ENCODE measurements around the gene IL11. TPM values are rescaled to one million over a fixed set of nuclear protein-coding genes. Genes with fewer than 3 reads are reported as not detected.

Gene IL11
- total RNA-seq, 1 experiment from 2014 or later, result 141 TPM

DNA sequence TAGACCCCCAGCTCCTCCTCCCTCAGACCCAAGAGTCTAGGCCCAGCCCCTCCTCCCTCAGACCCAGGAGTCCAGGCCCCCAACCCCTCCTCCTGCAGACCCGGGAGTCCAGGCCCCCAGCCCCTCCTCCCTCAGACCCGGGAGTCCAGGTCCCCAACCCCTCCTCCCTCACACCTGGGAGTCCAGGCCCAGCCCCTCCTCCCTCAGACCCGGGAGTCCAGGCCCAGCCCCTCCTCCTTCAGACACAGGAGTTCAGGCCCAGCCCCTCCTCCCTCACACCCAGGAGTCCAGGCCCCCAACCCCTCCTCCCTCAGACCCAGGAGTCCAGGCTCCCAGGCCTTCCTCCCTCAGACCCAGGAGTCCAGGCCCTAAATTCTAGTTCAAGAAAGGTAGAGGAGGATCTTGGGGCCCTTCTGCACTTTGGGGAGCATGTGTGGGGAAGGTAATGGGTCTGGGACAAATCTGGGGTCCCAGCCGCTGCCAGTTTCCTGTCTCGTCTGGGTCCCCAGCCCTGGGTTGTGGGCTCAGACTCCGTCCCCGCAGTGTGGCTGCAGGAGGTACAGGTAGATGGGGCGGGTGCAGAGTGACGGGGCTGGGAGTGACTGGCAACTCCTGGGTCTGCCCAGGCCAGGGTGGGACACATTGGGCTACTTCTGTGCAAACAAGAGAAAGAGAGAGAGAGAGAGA lies 3.2 kb upstream of the IL11 start:
- Histone ChIP-seq H3K36me3 (peaks cover 14% of the 10 kb centered on the region), H3K27me3 (replicated peaks) (no peaks in the 10 kb centered on the region), H3K27ac (peak overlapping the region; percentile 92), H3K4me1 (replicated peaks) (peaks cover 55% of the 10 kb centered on the region), H3K4me3 (no peak overlapping the region), H3K9me3 (replicated peaks) (no peaks in the 10 kb centered on the region)
- peak in 1 of 2 experiments; percentile 38 for DNase-seq (ENCODE audit: low read depth in 1 of 2, low spot score in 2 of 2)

DNA sequence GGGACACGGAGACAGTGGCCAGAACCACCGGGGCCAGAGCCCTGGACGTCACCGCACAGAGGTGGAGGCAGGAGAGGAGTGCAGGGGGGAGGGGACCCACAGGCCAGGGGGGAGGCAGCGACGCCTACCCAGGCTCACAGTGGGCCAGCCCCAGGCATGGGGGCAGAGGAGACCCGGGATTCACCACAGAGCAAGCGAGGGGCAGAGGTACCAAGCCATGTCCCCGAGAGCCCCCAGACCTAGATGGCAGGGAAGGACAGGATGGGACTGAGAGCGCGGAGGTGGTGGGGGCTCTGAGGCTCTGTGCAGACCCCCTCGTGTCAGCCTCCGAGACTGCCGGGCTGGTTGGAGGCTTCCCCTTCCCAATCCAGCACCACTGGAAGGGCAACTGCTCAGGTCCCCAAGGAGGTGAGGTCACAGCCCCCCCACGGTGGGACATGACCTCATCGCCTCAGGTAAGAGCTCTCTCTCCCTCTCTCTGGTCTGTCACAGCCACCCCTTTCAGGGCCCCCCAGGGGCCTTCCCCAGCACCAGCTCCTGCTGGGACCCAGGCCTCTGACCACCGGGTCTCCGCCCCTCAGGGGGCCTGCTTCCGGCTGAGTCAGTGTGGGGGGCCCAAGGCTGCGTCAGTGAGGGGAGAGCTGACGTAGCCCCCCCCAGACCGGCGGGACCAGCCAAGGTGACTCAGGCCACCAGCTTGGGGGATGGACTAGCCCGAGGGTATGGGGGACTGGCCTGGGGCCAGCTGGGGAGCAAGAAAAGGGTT lies 2.2 kb upstream of the IL11 start:
- DNase-seq (ENCODE audit: low read depth in 1 of 2, low spot score in 2 of 2), result peak; percentile 93 to 95
- Histone ChIP-seq H3K9me3 (replicated peaks) (no peaks in the 10 kb centered on the region), H3K36me3 (peaks cover 24% of the 10 kb centered on the region), H3K4me1 (replicated peaks) (peaks cover 58% of the 10 kb centered on the region), H3K4me3 (no peak overlapping the region), H3K27ac (peak overlapping the region; percentile 76), H3K27me3 (replicated peaks) (no peaks in the 10 kb centered on the region)

DNA sequence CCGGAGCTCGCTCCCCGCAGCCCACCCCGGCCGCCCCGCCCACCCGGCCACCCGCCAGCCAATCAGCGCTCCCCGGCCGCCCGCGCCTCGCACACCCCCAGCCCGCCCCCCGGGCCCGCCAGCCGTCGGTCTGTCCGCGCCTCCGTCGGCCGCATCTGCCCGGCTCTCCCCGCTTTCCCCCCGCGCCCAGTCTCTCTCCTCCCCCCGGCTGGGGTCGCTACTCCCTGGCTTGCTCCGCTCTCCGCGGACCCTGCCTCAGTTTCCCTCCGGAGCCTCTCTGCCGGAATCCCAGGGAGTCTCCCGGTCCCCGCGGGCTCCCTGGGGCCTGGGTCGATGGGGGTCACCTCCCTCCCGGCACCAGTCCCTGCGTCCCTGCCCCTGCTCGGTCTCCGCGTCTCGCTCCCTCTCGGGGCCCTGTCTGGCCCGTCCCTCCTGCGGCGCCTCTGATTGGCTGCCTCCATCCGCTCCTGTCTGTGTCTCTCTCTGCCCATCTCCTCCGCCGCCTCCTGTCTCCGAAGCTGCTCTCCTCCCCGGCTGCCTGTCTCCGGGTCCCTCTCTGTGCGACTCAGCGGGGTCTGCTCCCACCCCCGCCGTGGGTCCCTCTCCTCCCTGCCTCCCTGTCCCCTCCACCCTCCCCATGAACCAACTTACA lies 484 bp downstream of the IL11 start:
- H3K4me3 ChIP-seq, result peak overlapping the region; percentile 88
- H3K27me3 ChIP-seq (replicated peaks), result no peaks in the 10 kb centered on the region
- no peaks in the 10 kb centered on the region for H3K9me3 ChIP-seq (replicated peaks)
- peaks cover 67% of the 10 kb centered on the region for H3K4me1 ChIP-seq (replicated peaks)
- DNase-seq (ENCODE audit: low read depth in 1 of 2, low spot score in 2 of 2), result peak; percentile 73 to 88
- H3K27ac ChIP-seq, result peak overlapping the region; percentile 45
- peaks cover 49% of the 10 kb centered on the region for H3K36me3 ChIP-seq

- Histone ChIP-seq H3K4me3 (peak overlapping the region; percentile 88), H3K36me3 (peaks cover 52% of the 10 kb centered on the region), H3K4me1 (replicated peaks) (peaks cover 64% of the 10 kb centered on the region), H3K27me3 (replicated peaks) (no peaks in the 10 kb centered on the region), H3K9me3 (replicated peaks) (no peaks in the 10 kb centered on the region), H3K27ac (peak overlapping the region; percentile 32; the same call in 1 of the 2 replicates)
- DNase-seq (ENCODE audit: low read depth in 1 of 2, low spot score in 2 of 2), result peak; percentile 62 to 71
Measured at GRCh38 chr19:55368701-55369563, 1.3 kb downstream of the IL11 start.

GRCh38 chr19:55368106-55368505 lies 2.2 kb downstream of the IL11 start:
- Histone ChIP-seq H3K27ac (no peak overlapping the region), H3K9me3 (replicated peaks) (no peaks in the 10 kb centered on the region), H3K4me1 (replicated peaks) (peaks cover 59% of the 10 kb centered on the region), H3K4me3 (peak overlapping the region; percentile 88), H3K27me3 (replicated peaks) (no peaks in the 10 kb centered on the region), H3K36me3 (peaks cover 52% of the 10 kb centered on the region)
- DNase-seq (ENCODE audit: low read depth in 1 of 2, low spot score in 2 of 2), result no peak

- no peak overlapping the region for H3K4me3 ChIP-seq
- H3K9me3 ChIP-seq (replicated peaks), result no peaks in the 10 kb centered on the region
- no peak overlapping the region for H3K27ac ChIP-seq
- peaks cover 47% of the 10 kb centered on the region for H3K4me1 ChIP-seq (replicated peaks)
- H3K36me3 ChIP-seq, result peaks cover 52% of the 10 kb centered on the region
- H3K27me3 ChIP-seq (replicated peaks), result no peaks in the 10 kb centered on the region
- DNase-seq (ENCODE audit: low read depth in 1 of 2, low spot score in 2 of 2), result no peak
Measured at GRCh38 chr19:55366790-55367189, 3.5 kb downstream of the IL11 start.

DNA sequence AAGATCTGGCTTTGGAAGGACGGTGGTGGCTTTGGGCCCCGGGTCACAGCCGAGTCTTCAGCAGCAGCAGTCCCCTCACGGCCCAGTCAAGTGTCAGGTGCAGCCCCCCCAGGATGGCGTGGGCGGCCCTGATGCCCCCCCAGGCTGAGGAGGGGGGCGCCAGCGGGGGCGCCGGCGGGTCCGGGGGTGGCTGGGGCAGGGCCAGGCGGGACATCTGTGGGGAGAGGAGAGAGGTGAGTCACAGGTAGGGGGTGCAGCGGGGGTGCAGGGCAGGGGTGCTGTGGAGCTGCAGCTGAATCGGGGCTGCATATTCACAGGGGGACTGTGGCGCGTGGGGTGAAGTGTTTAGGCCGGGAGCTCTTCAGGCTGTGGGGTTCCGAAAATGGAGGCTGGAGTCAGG lies 4.3 kb downstream of the IL11 start:
- Histone ChIP-seq H3K36me3 (peaks cover 52% of the 10 kb centered on the region), H3K4me3 (no peak overlapping the region), H3K27me3 (replicated peaks) (no peaks in the 10 kb centered on the region), H3K4me1 (replicated peaks) (peaks cover 39% of the 10 kb centered on the region), H3K27ac (no peak overlapping the region), H3K9me3 (replicated peaks) (no peaks in the 10 kb centered on the region)
- DNase-seq (ENCODE audit: low read depth in 1 of 2, low spot score in 2 of 2), result no peak

DNA sequence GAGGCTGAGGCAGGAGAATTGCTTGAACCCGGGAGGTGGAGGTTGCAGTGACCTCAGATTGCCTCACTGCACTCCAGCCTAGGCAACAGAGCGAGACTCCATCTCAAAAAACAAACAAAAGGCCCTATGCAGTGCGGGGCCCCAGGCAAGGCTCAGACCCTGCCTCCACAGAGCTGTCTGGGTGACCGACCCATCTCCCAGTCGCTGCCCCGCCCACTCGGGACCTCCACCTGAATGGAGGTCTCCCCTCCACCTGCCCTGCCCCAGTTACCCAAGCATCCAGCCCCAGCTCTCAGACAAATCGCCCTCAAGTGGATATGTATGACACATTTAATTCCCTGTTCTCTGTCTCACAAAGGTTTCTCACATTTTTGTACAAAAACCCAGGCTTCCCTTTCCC lies 5.0 kb downstream of the IL11 start:
- H3K36me3 ChIP-seq, result peaks cover 52% of the 10 kb centered on the region
- H3K27ac ChIP-seq, result no peak overlapping the region
- DNase-seq (ENCODE audit: low read depth in 1 of 2, low spot score in 2 of 2), result no peak
- H3K9me3 ChIP-seq (replicated peaks), result no peaks in the 10 kb centered on the region
- peaks cover 33% of the 10 kb centered on the region for H3K4me1 ChIP-seq (replicated peaks)
- H3K27me3 ChIP-seq (replicated peaks), result no peaks in the 10 kb centered on the region
- H3K4me3 ChIP-seq, result no peak overlapping the region

DNA sequence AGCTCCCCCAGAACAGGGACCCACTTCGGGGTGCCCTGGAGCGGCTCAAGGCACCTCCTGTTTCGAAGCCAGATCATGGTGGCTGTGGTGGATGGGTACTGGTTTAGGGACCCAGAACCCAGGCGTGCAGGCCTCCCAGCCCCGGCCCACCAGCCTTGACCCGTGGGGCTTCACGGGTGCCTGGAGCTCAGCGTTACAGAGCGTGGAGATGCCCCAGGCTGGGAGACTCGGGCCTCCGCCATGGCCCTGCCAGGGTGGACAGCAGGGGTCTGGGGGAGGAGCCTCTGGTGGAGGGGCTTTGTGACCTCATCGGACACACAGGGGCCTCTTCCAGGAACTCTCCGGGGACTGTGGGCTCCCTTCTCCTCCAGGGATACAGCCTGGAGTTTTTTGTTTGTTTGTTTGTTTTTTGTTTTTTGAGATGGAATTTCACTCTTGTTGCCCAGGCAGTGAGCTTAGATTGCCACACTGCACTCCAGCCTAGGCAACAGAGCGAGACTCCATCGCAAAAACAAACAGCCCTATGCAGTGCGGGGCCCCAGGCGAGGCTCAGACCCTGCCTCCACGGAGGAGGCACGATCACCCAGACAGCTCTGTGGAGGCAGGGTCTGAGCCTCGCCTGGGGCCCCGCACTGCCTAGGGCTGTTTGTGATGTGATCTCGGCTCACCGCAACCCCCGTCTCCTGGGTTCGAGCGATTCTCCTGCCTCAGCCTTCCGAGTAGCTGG lies 7.1 kb downstream of the IL11 start, which contains the start of gene GARIN5B:
GARIN5B (minus strand) TSS at position 271 of the 727 bp plus-strand sequence; CDS start at position 77, 194 bp downstream.
- H3K27ac ChIP-seq, result no peak within 1 kb of the TSS
- no peak for DNase-seq (ENCODE audit: low read depth in 1 of 2, low spot score in 2 of 2)
- H3K4me3 ChIP-seq, result no peak within 1 kb of the TSS
- no peaks in the 10 kb centered on the region for H3K9me3 ChIP-seq (replicated peaks)
- H3K27me3 ChIP-seq (replicated peaks), result 0 out of 2 replicates have a peak, but pooled peaks cover 1% of the 10 kb centered on the region
- peaks cover 35% of the 10 kb centered on the region for H3K36me3 ChIP-seq
- H3K4me1 ChIP-seq (replicated peaks), result peaks cover 17% of the 10 kb centered on the region

GRCh38 chr19:55362174-55362989 lies 7.9 kb downstream of the IL11 start:
- Histone ChIP-seq H3K36me3 (peaks cover 27% of the 10 kb centered on the region), H3K4me3 (no peak overlapping the region), H3K9me3 (replicated peaks) (no peaks in the 10 kb centered on the region), H3K4me1 (replicated peaks) (peaks cover 17% of the 10 kb centered on the region; the same call in 1 of the 2 replicates), H3K27ac (no peak overlapping the region), H3K27me3 (replicated peaks) (peaks cover 6% of the 10 kb centered on the region)
- no peak for DNase-seq (ENCODE audit: low read depth in 1 of 2, low spot score in 2 of 2)

DNA sequence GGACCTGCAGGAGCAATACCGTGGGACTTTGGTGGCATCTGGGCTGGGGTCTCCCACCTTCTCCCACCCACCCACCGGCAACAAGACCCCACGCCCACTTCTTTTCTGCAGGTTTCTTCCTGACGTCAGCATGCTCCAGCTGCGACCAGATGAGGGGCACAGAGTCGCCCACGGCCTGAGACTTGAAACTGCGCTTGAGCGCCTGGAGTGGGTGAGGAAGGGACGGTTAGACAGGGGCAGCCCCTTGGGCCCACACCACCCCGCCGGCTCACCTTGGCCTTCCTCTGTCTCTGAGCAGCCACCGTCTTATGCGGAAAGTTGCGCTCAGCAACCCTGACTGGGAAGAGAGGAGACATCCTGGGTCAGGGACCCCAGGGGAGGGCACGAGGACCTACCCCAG lies 9.4 kb downstream of the IL11 start:
- Histone ChIP-seq H3K27me3 (replicated peaks) (peaks cover 18% of the 10 kb centered on the region), H3K4me3 (no peak overlapping the region), H3K9me3 (replicated peaks) (no peaks in the 10 kb centered on the region), H3K27ac (no peak overlapping the region), H3K36me3 (peaks cover 14% of the 10 kb centered on the region), H3K4me1 (replicated peaks) (peaks cover 14% of the 10 kb centered on the region; the same call in 1 of the 2 replicates)
- no peak for DNase-seq (ENCODE audit: low read depth in 1 of 2, low spot score in 2 of 2)

Measured in SJSA1 (cell line).